Stimulated activated CD4-positive, alpha-beta T cell treated with anti-CD3 and anti-CD28 coated beads, Interleukin-4, amount 100 ng/mL, for 24 hours (primary cell): Measurements from ENCODE around the gene MRPS27.
A peak's percentile ranks its signal among the peaks of the same experiment; 100 is the strongest.
"Not testable (repeated sequence)": the region's sequence is repeated elsewhere in the genome, so short reads cannot be mapped to it uniquely, and the experiment has no call there.

ENCODE experiments used
- DNase-seq: peaks from one replicate; pipeline ENCODE4 v3.0.0-alpha.2; 2020

Gene MRPS27

DNA sequence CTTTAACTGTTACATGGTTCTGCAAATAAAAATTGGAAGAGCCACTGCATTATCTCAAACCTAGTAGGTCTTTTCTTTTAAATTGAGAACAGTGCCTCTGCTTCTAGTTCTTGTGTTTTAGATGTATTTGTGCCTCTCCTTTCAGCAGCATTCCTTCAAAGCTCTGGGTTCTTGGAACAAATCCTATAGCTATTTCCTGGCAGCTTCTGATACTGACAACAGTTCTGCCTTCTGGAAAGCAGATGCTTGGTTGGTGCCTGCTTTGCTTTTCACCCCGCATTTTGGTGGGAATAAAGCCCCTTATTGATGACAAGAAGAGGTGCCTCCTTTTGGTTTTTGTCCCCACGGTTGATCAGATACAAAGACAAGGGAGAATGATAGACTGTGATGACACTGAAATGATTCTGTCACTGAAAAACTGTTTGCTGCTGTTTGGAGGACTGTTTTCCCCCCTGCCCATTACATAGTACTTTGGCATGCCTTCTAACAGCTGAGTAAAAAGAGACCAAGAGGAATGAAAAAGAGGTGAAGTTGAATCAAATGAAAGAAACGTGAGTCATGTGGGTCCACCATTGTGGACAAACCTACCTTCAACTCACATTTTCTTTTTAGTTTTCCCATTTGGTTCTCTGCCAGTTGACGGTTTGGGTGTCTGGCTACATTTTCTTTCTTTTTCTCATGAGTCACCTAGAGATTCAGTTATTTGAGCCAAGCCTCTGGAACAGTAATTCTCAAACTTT is 5.7 kb upstream of the MRPS27 start:
- no peak for DNase-seq

GRCh38 chr5:72324189-72324825 is 4.3 kb upstream of the MRPS27 start:
- DNase-seq, result no peak

- DNase-seq, result peak; percentile 35
Observed at GRCh38 chr5:72319435-72319975, 535 bp downstream of the MRPS27 start.

GRCh38 chr5:72314571-72315172 is 5.4 kb downstream of the MRPS27 start:
- no peak for DNase-seq

DNA sequence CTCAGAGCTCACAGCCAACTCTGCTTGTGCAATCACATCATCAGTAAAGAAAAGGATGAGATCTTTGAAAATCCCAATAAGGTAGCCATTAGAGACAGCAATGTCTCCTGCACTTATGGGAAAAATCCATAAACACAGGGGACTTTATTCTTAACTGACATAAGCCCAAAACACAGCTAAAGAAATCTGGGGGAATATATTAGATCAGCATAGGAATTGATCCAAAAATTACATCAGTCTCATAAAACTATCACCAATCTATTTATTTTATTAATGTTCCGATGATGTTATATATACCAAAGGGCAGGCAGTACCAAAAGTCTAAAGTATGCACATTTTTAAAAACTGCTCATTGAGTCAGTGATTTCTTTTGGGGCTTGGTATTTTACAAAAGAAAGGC is 6.9 kb downstream of the MRPS27 start:
- DNase-seq, result no peak

DNA sequence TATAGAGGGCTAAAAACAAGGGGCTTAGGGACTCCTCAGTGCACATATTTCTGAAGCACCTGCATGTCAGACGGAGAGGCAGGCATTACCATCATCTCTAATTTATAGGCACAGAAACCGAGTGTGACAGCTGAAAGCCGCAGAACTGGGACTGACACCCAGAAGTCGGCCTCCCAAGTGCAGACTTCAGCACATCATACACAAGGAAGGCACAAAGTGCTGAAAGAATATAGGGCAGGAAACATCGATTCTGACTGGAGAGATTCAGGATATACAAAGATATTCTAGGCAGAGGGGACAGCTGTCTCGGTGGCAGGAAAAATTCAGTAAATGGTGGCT is 11.2 kb downstream of the MRPS27 start:
- DNase-seq, result no peak

DNA sequence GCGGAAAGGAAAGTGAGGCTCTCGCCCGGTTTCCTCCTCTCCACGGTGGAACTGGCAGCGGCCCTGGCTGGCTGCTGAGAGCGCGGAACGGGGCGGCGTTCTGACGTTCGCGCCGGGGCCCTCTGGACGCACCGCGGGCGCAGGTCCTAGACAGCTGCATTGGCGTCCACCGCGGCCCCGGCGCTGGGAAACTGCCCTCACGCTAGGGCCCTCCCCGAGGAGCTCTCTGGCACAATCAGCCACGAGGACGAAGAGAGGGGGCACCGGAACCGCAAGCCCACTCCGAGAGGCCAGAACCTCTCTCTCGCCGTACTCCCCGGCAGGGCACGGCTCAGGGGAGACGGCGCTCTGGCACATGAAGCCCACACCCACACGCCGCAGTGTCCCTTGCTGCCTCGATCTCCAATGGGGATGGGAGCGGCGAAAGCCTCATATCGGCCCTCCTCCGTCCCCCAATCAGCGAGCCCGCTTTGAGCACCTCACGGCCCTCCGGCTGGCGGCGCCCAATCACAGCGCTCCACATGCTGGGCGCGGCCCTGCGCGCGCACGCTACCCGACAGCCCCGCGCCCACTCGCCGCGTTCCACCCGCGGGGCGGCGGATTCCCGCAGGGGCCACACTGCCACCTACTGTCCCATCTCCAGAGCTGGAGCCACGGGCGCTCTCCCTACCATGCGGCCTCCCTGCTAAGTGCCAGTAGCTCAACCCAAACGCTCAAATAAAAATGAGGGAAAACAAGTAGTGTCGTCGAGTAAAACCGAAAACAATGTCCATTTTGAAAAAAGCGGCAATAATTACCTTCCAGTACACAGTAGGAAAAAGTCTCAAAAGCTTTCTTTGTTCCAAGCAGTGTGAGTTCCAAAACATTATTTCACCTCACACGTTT is 11.8 kb downstream of the MRPS27 start:
- peak; percentile 96 for DNase-seq

- DNase-seq, result no peak
Observed at GRCh38 chr5:72307573-72307967, 12.5 kb downstream of the MRPS27 start.

DNA sequence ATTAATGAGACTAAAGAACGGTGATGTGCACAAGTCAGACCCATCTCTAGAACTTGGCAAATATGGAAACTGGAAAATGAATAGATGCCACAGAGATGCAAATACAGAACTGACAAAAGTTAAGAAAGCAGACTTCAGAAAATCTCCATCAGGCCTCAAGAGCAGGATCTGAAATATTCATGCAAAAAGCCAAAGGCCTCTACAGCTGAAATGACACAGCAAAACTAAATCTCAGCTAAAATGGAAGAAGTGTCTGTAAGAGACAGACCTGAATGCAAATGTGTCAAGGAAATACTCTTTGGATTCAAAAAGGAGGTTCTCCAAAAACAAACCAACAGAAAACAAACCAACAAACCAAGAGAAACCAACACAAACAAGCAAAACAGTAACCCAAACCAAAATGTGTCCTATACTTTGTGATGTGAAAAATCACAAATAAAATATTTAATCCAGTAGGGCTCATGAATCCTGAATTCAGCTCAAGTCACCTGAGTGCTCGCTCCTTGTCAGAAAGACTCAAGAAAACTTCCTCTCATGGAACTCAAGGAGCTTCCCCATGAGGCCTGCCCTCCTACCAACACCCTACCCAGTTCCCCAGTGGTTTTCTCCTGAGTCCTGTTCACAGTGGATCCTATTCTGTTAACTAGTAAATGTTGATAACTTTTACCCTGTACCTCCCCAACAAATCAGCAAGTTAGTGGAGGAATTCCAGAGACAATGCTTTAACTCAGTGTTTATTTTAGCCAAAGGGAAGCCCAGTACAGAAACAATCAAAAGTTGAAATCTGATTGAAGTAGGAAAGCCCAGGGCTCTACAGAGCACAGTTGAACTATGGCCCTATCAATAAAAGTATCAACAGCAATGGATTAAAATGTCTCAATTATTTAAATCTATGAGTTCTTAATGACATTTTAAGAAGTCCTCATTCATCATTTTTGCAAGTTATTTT is 14.6 kb downstream of the MRPS27 start:
- DNase-seq, result no peak

DNA sequence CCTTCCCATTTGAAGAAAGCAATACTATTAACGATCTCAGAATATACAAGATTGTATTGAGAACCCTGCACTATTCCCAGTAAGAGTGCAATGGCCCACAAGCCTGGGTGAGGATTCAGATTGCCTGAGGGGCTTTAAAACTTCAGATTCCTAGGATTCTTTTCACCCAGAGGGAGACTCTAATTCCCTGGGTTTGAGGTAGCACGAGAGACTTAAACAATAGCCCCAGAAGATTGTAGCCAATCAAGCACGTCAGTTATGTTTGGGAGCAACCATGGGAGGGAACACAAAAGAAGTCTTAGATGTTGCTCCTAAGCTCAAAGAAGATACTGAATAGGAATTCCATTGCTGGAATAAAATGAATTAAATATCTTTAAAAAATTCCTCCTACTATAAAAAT is 17.9 kb downstream of the MRPS27 start:
- no peak for DNase-seq

GRCh38 chr5:72301557-72301956 is 18.5 kb downstream of the MRPS27 start:
- DNase-seq, result no peak

DNA sequence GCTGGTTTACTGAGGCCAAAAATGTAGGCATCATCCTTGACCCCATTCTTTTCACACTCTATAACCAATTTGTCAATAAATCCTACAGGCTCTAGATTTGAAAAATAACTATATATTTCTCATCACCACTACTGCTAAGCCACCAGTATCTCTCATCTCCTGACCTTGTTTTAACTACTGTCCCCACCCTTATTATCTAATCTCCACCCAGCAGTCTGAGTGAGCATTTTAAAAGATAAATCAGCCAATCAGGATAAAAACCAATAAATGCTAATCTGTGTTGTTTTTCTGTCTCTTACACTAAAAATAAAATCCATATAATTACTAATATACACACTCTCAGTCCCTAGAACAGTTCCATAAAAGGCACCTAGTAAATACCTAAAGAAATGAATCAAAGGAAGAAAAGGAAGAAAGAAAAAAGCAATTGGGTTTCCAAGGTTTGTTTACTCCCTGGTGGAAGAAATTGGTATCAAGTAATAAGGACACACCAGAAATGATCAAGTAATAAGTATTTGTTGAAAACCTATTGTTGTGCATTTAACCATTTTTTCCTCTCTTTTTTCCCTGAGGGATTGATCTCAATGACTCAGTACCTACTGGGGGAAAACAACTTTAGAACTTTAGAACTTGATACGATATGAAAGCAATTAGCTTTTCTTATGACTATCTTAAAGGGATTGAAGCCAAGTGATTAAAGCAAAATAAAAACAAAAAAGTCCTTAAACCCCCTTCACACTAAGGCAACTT is 19.3 kb downstream of the MRPS27 start:
- DNase-seq, result no peak

DNA sequence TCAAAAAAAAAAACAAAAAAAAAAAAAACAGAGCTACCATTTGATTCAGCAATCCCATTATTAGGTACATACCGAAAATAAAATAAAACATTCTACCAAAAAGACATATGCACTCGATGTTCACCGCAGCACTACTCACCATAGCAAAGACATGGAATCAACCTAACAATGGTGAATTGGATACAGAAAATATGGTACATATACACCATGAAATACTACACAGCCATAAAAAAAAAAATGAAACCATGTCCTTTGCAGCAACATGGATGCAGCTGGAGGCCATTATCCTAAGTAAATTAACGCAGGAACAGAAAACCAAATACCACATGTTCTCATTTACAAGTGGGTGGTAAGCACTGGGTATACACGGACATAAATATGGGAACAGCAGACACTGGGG is 21.3 kb downstream of the MRPS27 start:
- DNase-seq, result no peak

- DNase-seq, result not testable (repeated sequence)
Observed at GRCh38 chr5:72298136-72298535, 21.9 kb downstream of the MRPS27 start.

DNA sequence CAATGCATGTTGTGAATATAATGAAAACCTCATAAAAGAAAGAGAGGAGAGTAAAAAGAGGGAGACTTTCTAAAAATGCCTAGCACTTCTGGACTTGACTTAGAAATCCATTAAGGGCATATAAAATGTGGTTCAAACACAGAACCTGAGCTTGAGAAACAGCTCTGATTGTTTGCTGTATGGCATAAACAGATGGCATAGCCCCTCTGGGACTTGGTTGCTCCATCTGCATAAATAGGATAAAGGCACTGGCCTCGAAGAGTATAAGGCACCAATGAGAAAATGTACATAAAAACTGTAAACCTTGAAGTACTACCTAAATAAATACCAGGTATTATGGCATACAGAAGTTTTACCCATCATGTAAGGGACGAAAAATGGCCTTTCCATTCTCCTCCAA is 23.8 kb downstream of the MRPS27 start:
- no peak for DNase-seq

DNA sequence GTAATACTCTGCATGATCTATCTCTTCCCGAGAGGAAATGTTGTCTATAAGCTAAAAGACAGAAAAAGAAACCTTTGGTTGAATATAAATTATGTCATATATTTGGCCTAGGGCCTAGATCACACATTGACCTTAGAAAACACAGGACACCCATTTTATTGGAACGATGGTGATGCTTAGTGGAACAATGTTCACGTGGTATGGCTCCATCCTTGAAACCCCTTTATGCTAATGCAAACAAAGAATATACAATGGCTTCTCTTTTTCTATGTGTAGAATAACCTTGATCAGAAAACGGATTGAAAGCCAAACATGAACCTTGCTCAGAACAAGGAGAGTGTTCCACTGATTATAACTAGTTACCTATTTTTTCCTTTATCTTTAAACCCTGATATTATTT is 24.5 kb downstream of the MRPS27 start:
- no peak for DNase-seq

DNA sequence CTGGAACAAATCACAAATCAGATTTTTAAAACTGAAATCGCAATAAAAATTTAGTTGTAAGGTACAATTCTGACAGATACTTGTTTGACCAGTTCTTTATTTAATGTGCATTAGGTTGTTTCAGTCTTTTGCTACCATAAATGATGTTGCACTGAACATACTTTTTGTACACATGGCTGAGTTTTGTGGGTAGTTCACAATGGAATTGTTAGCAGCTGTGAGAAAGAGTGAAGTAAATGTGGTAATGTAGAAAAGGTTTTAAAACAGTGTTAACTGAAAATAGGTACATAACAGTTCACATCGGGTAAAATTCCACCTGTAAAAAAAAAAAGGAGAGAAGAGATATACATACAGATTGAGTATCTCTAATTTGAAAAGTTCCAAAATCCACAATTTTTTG is 25.6 kb downstream of the MRPS27 start:
- DNase-seq, result no peak

DNA sequence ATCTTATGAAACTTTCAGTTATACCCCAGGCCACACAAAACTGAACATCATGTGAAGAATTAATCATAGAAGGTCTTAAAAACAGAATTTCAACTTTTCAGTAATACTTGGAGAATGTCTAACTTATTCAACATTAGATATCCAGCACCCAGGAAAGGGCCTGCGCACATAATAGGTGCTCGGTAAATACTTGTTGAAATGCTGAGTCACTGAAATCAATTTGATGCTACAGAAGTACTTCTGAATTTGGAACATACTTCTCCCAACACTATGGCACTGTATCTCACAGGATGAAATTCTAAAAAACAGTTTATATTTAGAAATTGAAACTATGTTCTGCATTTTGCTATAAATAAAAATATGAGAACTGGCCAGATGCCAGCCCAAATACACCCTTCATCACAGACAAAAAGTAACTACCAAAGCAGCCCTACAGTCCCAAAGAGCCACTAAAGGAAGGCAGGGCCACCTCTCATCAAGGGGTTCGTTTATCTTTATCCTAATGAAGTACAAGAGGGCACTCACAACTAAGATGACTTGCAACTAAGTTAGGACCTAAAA is 26.5 kb downstream of the MRPS27 start:
- no peak for DNase-seq

GRCh38 chr5:72292411-72292810 is 27.6 kb downstream of the MRPS27 start:
- DNase-seq, result no peak

GRCh38 chr5:72291601-72292000 is 28.4 kb downstream of the MRPS27 start:
- DNase-seq, result no peak
